ES-I3 (cell line): ENCODE results near the gene CPEB1.

Experiments used
- H3K36me3 ChIP-seq: 2 replicates; pipeline ENCODE4 v1.6.1; 2013; ENCODE audit warnings: mild to moderate bottlenecking, low read length, control low read depth, moderate library complexity; ENCODE audit not compliant: insufficient read depth
- H3K4me1 ChIP-seq: 2 replicates; pipeline ENCODE4 v1.6.1; 2013; ENCODE audit warnings: mild to moderate bottlenecking, control low read depth, low read length; ENCODE audit not compliant: insufficient read depth
- H3K9ac ChIP-seq: 2 replicates; pipeline ENCODE4 v1.6.1; 2013; ENCODE audit warnings: low read depth, mild to moderate bottlenecking, low read length, moderate library complexity
- H3K9me3 ChIP-seq: 2 replicates; pipeline ENCODE4 v1.6.1; 2013; ENCODE audit warnings: mild to moderate bottlenecking, low read length, moderate library complexity; ENCODE audit not compliant: control insufficient read depth, insufficient read depth

The CPEB1 gene

GRCh38 chr15:82642656-82643055 is 4.5 kb downstream of the CPEB1 start:
- Histone ChIP-seq H3K36me3 (no peaks in the 10 kb centered on the region), H3K4me1 (peaks cover 14% of the 10 kb centered on the region), H3K9ac (no peak overlapping the region)

GRCh38 chr15:82641129-82641798 is 5.9 kb downstream of the CPEB1 start:
- H3K9ac ChIP-seq: no peak overlapping the region
- peaks cover 14% of the 10 kb centered on the region for H3K4me1 ChIP-seq
- H3K36me3 ChIP-seq: no peaks in the 10 kb centered on the region
- no peaks in the 10 kb centered on the region for H3K9me3 ChIP-seq

More at GRCh38 chr15:82642656-82643055, 4.5 kb downstream of the CPEB1 start:
- H3K9me3 ChIP-seq: no peaks in the 10 kb centered on the region

GRCh38 chr15:82640672-82641071 is 6.5 kb downstream of the CPEB1 start:
- Histone ChIP-seq H3K36me3 (no peaks in the 10 kb centered on the region), H3K9me3 (no peaks in the 10 kb centered on the region), H3K9ac (no peak overlapping the region), H3K4me1 (peaks cover 14% of the 10 kb centered on the region)

GRCh38 chr15:82635798-82636197 is 11.4 kb downstream of the CPEB1 start:
- H3K4me1 ChIP-seq: no peaks in the 10 kb centered on the region
- H3K36me3 ChIP-seq: no peaks in the 10 kb centered on the region
- no peak overlapping the region for H3K9ac ChIP-seq
- H3K9me3 ChIP-seq: no peaks in the 10 kb centered on the region

- no peaks in the 10 kb centered on the region for H3K9me3 ChIP-seq
- no peaks in the 10 kb centered on the region for H3K4me1 ChIP-seq
- H3K9ac ChIP-seq: no peak overlapping the region
- H3K36me3 ChIP-seq: no peaks in the 10 kb centered on the region
These were observed 17.1 kb downstream of the CPEB1 start for GRCh38 chr15:82630033-82630432.

GRCh38 chr15:82625136-82625535 is 22.0 kb downstream of the CPEB1 start:
- H3K36me3 ChIP-seq: no peaks in the 10 kb centered on the region
- no peaks in the 10 kb centered on the region for H3K9me3 ChIP-seq
- H3K9ac ChIP-seq: no peak overlapping the region
- H3K4me1 ChIP-seq: no peaks in the 10 kb centered on the region

GRCh38 chr15:82624438-82624837 is 22.7 kb downstream of the CPEB1 start:
- Histone ChIP-seq H3K9me3 (no peaks in the 10 kb centered on the region), H3K36me3 (no peaks in the 10 kb centered on the region), H3K9ac (no peak overlapping the region), H3K4me1 (no peaks in the 10 kb centered on the region)

GRCh38 chr15:82624008-82624407 is 23.2 kb downstream of the CPEB1 start:
- no peaks in the 10 kb centered on the region for H3K9me3 ChIP-seq
- H3K36me3 ChIP-seq: no peaks in the 10 kb centered on the region
- no peak overlapping the region for H3K9ac ChIP-seq
- H3K4me1 ChIP-seq: no peaks in the 10 kb centered on the region

GRCh38 chr15:82621970-82622369 is 25.2 kb downstream of the CPEB1 start:
- Histone ChIP-seq H3K4me1 (no peaks in the 10 kb centered on the region), H3K36me3 (no peaks in the 10 kb centered on the region), H3K9ac (no peak overlapping the region), H3K9me3 (no peaks in the 10 kb centered on the region)

- H3K9ac ChIP-seq: no peak overlapping the region; the same call in 1 of the 2 replicates
- no peaks in the 10 kb centered on the region; the same call in 1 of the 2 replicates for H3K4me1 ChIP-seq
- H3K36me3 ChIP-seq: no peaks in the 10 kb centered on the region
- no peaks in the 10 kb centered on the region for H3K9me3 ChIP-seq
These were observed 33.4 kb downstream of the CPEB1 start for GRCh38 chr15:82613747-82614146.

- no peaks in the 10 kb centered on the region for H3K36me3 ChIP-seq
- H3K9ac ChIP-seq: no peak overlapping the region
- no peaks in the 10 kb centered on the region; the same call in 1 of the 2 replicates for H3K4me1 ChIP-seq
- no peaks in the 10 kb centered on the region for H3K9me3 ChIP-seq
These were observed 35.8 kb downstream of the CPEB1 start for GRCh38 chr15:82611348-82611747.

- no peaks in the 10 kb centered on the region for H3K9me3 ChIP-seq
- H3K36me3 ChIP-seq: no peaks in the 10 kb centered on the region
- no peak overlapping the region for H3K9ac ChIP-seq
- no peaks in the 10 kb centered on the region for H3K4me1 ChIP-seq
These were observed 45.0 kb downstream of the CPEB1 start for GRCh38 chr15:82602195-82602594.

GRCh38 chr15:82599862-82600261 is 47.3 kb downstream of the CPEB1 start:
- H3K9me3 ChIP-seq: no peaks in the 10 kb centered on the region
- H3K4me1 ChIP-seq: no peaks in the 10 kb centered on the region
- no peaks in the 10 kb centered on the region for H3K36me3 ChIP-seq
- H3K9ac ChIP-seq: no peak overlapping the region

GRCh38 chr15:82597815-82598214 is 49.3 kb downstream of the CPEB1 start:
- Histone ChIP-seq H3K9ac (no peak overlapping the region), H3K4me1 (no peaks in the 10 kb centered on the region), H3K9me3 (no peaks in the 10 kb centered on the region), H3K36me3 (no peaks in the 10 kb centered on the region)

GRCh38 chr15:82595766-82596165 is 51.4 kb downstream of the CPEB1 start:
- Histone ChIP-seq H3K36me3 (no peaks in the 10 kb centered on the region), H3K9ac (no peak overlapping the region), H3K4me1 (no peaks in the 10 kb centered on the region), H3K9me3 (no peaks in the 10 kb centered on the region)
